DOHH2 (cell line): ENCODE data around the gene TMEM80.
"Not testable (repeated sequence)": the region's sequence is repeated elsewhere in the genome, so short reads cannot be mapped to it uniquely, and the experiment has no call there.

Source experiments
- H3F3A ChIP-seq: fragments of 200-600 bp; sonication (generic), shearing (Covaris generic); 2 replicates; pipeline ENCODE4 v1.6.0; 2016; ENCODE audit warnings: antibody characterized with exemption, mild to moderate bottlenecking; ENCODE audit not compliant: control insufficient read depth, insufficient read depth
- H3K27ac ChIP-seq: fragments of 200-600 bp; sonication (generic); 2 replicates; pipeline ENCODE4 v1.5.1; 2014; ENCODE audit warnings: low read depth, mild to moderate bottlenecking, low read length, moderate library complexity
- H3K27me3 ChIP-seq: fragments of 200-600 bp; sonication (generic); 2 replicates; pipeline ENCODE4 v1.6.1; 2014; ENCODE audit warnings: mild to moderate bottlenecking, low read length, mixed read lengths; ENCODE audit not compliant: control insufficient read depth
- H3K36me3 ChIP-seq: fragments of 200-600 bp; sonication (generic); 2 replicates; pipeline ENCODE4 v1.6.1; 2014; ENCODE audit warnings: mild to moderate bottlenecking, low read length, moderate library complexity, mixed read lengths; ENCODE audit not compliant: control insufficient read depth
- H3K4me1 ChIP-seq: fragments of 200-600 bp; sonication (generic); 2 replicates; pipeline ENCODE4 v1.6.1; 2014; ENCODE audit warnings: mild to moderate bottlenecking, low read length, mixed read lengths; ENCODE audit not compliant: control insufficient read depth
- H3K4me2 ChIP-seq: fragments of 200-600 bp; sonication (generic); 2 replicates; pipeline ENCODE4 v1.6.0; 2014; ENCODE audit warnings: mild to moderate bottlenecking, low read length, moderate library complexity
- H3K4me3 ChIP-seq: fragments of 200-600 bp; sonication (generic); 2 replicates; pipeline ENCODE4 v1.5.1; 2014; ENCODE audit warnings: mild to moderate bottlenecking, low read length, mixed read lengths
- H3K79me2 ChIP-seq: fragments of 200-600 bp; sonication (generic); 2 replicates; pipeline ENCODE4 v1.6.1; 2014; ENCODE audit warnings: mild to moderate bottlenecking, low read length, mixed read lengths; ENCODE audit not compliant: control insufficient read depth
- H3K9me2 ChIP-seq: fragments of 200-600 bp; sonication (generic); replicated peaks from 2 replicates; pipeline ENCODE4 v1.6.1; 2014; ENCODE audit warnings: mild to moderate bottlenecking, low read length, mixed read lengths; ENCODE audit not compliant: control insufficient read depth
- H3K9me3 ChIP-seq: fragments of 200-600 bp; sonication (generic); 2 replicates; pipeline ENCODE4 v1.6.1; 2014; ENCODE audit warnings: antibody characterized with exemption, low read length, mixed read lengths; ENCODE audit not compliant: control insufficient read depth, insufficient read depth
- H4K20me1 ChIP-seq: fragments of 200-600 bp; sonication (generic); 2 replicates; pipeline ENCODE4 v1.6.0; 2014; ENCODE audit warnings: low read depth, mild to moderate bottlenecking, antibody characterized with exemption, low read length, moderate library complexity; ENCODE audit not compliant: control insufficient read depth, insufficient read depth
- EZH2phosphoT487 ChIP-seq: fragments of 200-600 bp; sonication (generic); IDR thresholded peaks from 2 replicates; pipeline ENCODE4 v1.6.1; 2017; ENCODE audit warnings: borderline replicate concordance, mild to moderate bottlenecking, antibody characterized with exemption, low read length, moderate library complexity, mixed read lengths
- TF ChIP-seq, protein P1 (sequence below): fragments of 200-600 bp; sonication (generic); IDR thresholded peaks from one replicate; pipeline ENCODE4 v1.5.1; 2014; ENCODE audit warnings: antibody characterized with exemption, mild to moderate bottlenecking, low read depth, low read length; ENCODE audit not compliant: poor library complexity, severe bottlenecking

Gene TMEM80

DNA sequence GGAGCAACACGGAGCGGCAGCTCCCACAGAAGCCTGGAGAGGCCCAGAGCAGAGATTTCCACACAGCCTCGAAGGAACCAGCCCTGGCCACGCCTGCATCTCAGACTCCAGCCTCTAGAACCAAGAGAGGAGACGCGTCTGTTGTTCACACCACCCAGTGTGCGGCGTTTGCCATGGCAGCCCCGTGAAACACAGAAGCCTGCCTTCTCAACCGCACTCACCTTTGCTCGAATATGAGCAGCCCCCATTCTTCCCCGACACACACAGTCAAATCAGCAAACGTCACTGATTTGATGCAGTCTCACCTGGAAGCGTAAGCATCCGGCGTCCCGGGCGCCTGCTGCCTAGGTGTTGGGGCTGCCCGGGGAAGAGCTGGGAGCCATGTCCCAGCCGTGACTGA, 37.5 kb downstream of the TMEM80 start:
- no peaks in the 10 kb centered on the region for H3K79me2 ChIP-seq
- H3K9me2 ChIP-seq, result no peaks in the 10 kb centered on the region
- no peaks in the 10 kb centered on the region for H3K36me3 ChIP-seq
- no peaks in the 10 kb centered on the region for H3K9me3 ChIP-seq
- no peaks in the 10 kb centered on the region for H3F3A ChIP-seq
- H3K4me3 ChIP-seq, result no peak overlapping the region
- no peaks in the 10 kb centered on the region for H4K20me1 ChIP-seq
- no peak overlapping the region for H3K4me2 ChIP-seq
- H3K27me3 ChIP-seq, result peaks cover 19% of the 10 kb centered on the region
- H3K4me1 ChIP-seq, result no peaks in the 10 kb centered on the region
- TF ChIP-seq EZH2phosphoT487, result no peak
- TF ChIP-seq, protein P1, sequence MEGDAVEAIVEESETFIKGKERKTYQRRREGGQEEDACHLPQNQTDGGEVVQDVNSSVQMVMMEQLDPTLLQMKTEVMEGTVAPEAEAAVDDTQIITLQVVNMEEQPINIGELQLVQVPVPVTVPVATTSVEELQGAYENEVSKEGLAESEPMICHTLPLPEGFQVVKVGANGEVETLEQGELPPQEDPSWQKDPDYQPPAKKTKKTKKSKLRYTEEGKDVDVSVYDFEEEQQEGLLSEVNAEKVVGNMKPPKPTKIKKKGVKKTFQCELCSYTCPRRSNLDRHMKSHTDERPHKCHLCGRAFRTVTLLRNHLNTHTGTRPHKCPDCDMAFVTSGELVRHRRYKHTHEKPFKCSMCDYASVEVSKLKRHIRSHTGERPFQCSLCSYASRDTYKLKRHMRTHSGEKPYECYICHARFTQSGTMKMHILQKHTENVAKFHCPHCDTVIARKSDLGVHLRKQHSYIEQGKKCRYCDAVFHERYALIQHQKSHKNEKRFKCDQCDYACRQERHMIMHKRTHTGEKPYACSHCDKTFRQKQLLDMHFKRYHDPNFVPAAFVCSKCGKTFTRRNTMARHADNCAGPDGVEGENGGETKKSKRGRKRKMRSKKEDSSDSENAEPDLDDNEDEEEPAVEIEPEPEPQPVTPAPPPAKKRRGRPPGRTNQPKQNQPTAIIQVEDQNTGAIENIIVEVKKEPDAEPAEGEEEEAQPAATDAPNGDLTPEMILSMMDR, result no peak
- H3K27ac ChIP-seq, result no peak overlapping the region

DNA sequence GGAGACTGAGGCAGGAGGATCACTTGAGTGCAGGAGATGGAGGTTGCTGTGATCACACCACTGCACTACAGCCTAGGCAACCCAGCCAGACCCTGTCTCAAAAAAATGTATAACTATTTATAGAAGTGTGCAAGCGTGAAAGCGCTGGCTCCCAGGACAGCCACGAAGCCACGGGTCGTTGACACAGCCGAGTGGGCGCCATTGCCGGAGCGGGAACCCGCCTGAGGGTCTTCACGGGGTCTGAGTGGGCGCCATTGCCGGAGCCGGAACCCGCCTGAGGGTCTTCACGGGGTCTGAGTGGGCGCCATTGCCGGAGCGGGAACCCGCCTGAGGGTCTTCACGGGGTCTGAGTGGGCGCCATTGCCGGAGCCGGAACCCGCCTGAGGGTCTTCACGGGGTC, 38.9 kb downstream of the TMEM80 start:
- not testable (repeated sequence) for H4K20me1 ChIP-seq, H3K36me3 ChIP-seq

DNA sequence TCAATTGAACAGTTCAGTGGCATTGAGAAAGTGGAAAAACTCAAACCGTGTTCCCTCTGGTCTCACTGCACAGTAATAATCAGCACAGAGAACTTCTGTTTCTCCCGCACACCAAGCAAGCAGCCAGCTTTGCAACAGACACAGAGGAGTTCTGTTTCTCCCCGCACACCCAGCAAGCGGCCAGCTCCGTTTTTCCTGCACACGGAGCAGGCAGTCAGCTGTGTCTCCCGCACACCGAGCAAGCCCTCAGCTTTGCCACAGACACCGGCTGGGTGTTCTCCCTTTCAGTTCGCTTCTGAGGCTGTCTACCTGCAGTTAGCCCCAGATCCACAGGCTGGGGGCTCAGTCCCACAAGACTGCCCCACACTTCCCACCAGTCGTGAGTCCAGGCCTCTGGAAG, 41.8 kb downstream of the TMEM80 start:
- Histone ChIP-seq H3K9me2 (no peaks in the 10 kb centered on the region), H3K4me2 (no peak overlapping the region), H3K27ac (no peak overlapping the region), H3K4me1 (no peaks in the 10 kb centered on the region), H3K79me2 (no peaks in the 10 kb centered on the region), H4K20me1 (no peaks in the 10 kb centered on the region), H3K4me3 (no peak overlapping the region), H3K27me3 (peaks cover 13% of the 10 kb centered on the region), H3F3A (no peaks in the 10 kb centered on the region), H3K36me3 (no peaks in the 10 kb centered on the region), H3K9me3 (no peaks in the 10 kb centered on the region)
- no peak for TF ChIP-seq EZH2phosphoT487
- TF ChIP-seq, protein P1, result no peak

More for the DNA sequence above, 38.9 kb downstream of the TMEM80 start:
- not testable (repeated sequence) for H3K79me2 ChIP-seq, H3K4me2 ChIP-seq, H3K9me2 ChIP-seq, H3K4me3 ChIP-seq, H3K27ac ChIP-seq, H3F3A ChIP-seq, H3K9me3 ChIP-seq, H3K4me1 ChIP-seq
- H3K27me3 ChIP-seq, result peaks cover 17% of the 10 kb centered on the region

DNA sequence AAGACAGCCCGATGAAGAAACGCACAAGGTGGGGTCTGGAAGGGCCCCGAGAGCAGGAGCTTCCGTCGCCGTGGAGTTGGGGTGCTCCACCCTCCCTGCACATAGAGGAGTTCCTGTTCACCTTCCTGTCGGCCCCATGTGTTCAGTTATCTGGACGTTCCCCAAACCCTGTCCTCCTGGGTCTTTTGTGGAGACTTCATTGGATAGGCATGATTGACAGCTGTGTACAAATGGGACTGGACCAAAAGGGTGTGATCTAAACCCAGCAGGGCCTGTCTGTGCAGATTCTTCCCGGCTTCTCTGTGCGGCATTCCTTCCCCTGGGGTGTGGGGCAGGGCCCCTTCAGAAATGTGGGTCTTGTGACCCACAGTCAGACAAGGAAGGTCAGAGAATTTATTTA, 42.3 kb downstream of the TMEM80 start:
- not testable (repeated sequence) for H3K9me2 ChIP-seq, H3K4me3 ChIP-seq, H3F3A ChIP-seq, H4K20me1 ChIP-seq, H3K27ac ChIP-seq, H3K4me1 ChIP-seq, H3K4me2 ChIP-seq, H3K9me3 ChIP-seq, H3K36me3 ChIP-seq, H3K79me2 ChIP-seq
- peaks cover 13% of the 10 kb centered on the region for H3K27me3 ChIP-seq
